Mesothelial cell of epicardium (in vitro differentiated cells): ENCODE measurements around the gene MAGI3. TPM values are rescaled to one million over a fixed set of nuclear protein-coding genes. Genes with fewer than 3 reads are reported as not detected.

Source experiments
- DNase-seq, 2 experiments: peaks; one replicate each; pipeline ENCODE4 v3.0.0; 2021; ENCODE audit warnings: low spot score in 2 of 2; ENCODE audit not compliant: unreplicated experiment in 2 of 2
- H3K27ac Mint-ChIP-seq: 2 replicates; pipeline ENCODE4 v1.8.0; 2021; ENCODE audit warnings: mixed read lengths
- H3K27me3 Mint-ChIP-seq: 2 replicates; pipeline ENCODE4 v1.8.0; 2021; ENCODE audit warnings: low read depth, mixed read lengths
- H3K36me3 Mint-ChIP-seq: 2 replicates; pipeline ENCODE4 v1.8.0; 2021; ENCODE audit warnings: mixed read lengths
- H3K4me1 Mint-ChIP-seq: 2 replicates; pipeline ENCODE4 v1.8.0; 2021; ENCODE audit warnings: mixed read lengths
- H3K4me3 Mint-ChIP-seq: 2 replicates; pipeline ENCODE4 v1.8.0; 2021; ENCODE audit warnings: mild to moderate bottlenecking, moderate library complexity, mixed read lengths
- H3K9me3 Mint-ChIP-seq: 2 replicates; pipeline ENCODE4 v1.8.0; 2021; ENCODE audit warnings: mixed read lengths
- total RNA-seq: library from RNA; stranded (reverse); gene quantifications from 3 replicates; pipeline ENCODE4 v1.2.1, GENCODE V29; 2021
- TF ChIP-seq, protein P1 (sequence below): fragments of 200-600 bp; sonication (generic); IDR thresholded peaks from one replicate; pipeline ENCODE4 v1.5.0; 2021; ENCODE audit warnings: antibody characterized with exemption; ENCODE audit not compliant: unreplicated experiment

The MAGI3 gene
- total RNA-seq, 1 donor from 2014 or later: 28.7 TPM

DNA sequence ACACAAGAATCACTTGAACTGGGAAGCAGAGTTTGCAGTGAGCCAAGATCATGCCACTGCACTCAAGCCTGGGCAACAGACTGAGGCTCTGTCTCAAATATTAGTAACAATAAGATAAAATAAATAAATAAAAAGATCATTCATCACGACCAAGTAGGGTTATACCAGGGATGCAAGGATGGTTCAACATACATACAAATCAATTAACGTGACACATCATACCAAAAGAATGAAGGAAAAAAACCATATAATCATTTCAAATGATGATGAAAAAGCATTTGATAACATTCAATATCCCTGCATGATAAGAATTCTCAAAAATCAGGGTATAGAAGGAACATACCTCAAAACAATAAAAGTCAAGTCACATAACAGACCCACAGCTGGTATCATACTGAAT is 330.7 kb downstream of the MAGI3 start:
- TF ChIP-seq, protein P1, sequence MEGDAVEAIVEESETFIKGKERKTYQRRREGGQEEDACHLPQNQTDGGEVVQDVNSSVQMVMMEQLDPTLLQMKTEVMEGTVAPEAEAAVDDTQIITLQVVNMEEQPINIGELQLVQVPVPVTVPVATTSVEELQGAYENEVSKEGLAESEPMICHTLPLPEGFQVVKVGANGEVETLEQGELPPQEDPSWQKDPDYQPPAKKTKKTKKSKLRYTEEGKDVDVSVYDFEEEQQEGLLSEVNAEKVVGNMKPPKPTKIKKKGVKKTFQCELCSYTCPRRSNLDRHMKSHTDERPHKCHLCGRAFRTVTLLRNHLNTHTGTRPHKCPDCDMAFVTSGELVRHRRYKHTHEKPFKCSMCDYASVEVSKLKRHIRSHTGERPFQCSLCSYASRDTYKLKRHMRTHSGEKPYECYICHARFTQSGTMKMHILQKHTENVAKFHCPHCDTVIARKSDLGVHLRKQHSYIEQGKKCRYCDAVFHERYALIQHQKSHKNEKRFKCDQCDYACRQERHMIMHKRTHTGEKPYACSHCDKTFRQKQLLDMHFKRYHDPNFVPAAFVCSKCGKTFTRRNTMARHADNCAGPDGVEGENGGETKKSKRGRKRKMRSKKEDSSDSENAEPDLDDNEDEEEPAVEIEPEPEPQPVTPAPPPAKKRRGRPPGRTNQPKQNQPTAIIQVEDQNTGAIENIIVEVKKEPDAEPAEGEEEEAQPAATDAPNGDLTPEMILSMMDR: no peak
- Mint-ChIP-seq H3K4me1 (no peaks in the 10 kb centered on the region), H3K36me3 (peaks cover 71% of the 10 kb centered on the region), H3K27me3 (no peaks in the 10 kb centered on the region), H3K27ac (no peak overlapping the region), H3K4me3 (no peak overlapping the region), H3K9me3 (peaks cover 37% of the 10 kb centered on the region)
- no peak for DNase-seq

DNA sequence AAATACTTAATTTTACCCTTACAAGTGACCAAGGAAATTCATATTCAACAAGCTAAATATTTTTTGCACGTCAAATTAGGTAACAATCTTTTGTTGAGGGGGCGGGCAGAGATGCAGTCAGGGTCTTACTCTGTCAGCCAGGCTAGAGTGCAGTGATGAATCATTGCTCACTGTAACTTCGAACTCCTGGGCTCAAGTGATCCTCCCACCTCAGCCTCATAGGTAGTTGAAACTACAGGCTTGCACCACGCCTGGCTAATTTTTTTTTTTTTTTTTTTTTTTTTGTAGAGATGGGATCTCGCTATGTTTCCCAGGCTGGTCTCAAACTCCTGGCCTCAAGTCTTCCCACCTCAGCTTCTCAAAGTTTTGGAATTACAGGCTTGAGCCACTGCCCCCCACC is 342.5 kb downstream of the MAGI3 start:
- TF ChIP-seq, protein P1: no peak
- DNase-seq: no peak
- no peaks in the 10 kb centered on the region for H3K27me3 Mint-ChIP-seq
- peaks cover 5% of the 10 kb centered on the region for H3K9me3 Mint-ChIP-seq
- no peak overlapping the region for H3K27ac Mint-ChIP-seq
- peaks cover 35% of the 10 kb centered on the region for H3K36me3 Mint-ChIP-seq
- H3K4me1 Mint-ChIP-seq: no peaks in the 10 kb centered on the region
- no peak overlapping the region for H3K4me3 Mint-ChIP-seq

DNA sequence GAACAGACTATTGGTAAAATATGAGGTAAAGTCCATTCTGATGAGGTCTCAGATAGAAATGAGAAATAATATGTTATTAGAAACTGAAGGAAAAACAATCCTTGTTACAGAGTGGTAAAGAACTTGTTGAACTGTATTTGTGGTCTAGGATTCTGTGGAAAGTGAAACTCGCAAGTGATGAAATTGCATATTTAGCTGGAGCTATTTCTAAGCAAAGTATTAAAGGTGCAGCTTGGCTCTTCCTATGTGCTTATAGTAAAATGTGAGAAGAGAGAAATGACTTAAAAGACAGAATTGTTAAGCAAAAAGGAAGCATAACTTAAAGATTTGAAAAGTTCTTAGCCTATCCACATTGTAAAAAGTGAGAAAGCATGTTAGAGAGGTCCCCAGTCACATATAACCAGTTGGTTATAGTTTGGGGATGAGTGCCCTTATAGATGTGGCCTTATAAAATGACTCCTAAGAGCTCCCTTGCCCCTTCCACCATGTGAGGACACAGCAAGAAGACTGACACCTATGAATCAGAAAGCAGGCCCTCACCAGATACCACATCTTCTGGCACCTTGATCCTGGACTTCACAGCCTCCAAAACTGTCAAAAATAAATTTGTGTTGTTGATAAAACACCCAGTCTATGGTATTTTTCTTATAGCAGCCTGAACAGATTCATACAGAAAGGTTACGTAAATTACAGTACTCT is 344.2 kb downstream of the MAGI3 start:
- Mint-ChIP-seq H3K27ac (no peak overlapping the region), H3K4me1 (no peaks in the 10 kb centered on the region), H3K9me3 (no peaks in the 10 kb centered on the region), H3K4me3 (no peak overlapping the region), H3K27me3 (no peaks in the 10 kb centered on the region), H3K36me3 (peaks cover 28% of the 10 kb centered on the region)
- no peak for DNase-seq
- TF ChIP-seq, protein P1: no peak
